WTC11 (cell line): ENCODE results near the gene UIMC1. TPM values are rescaled to one million over a fixed set of nuclear protein-coding genes. Genes with fewer than 3 reads are reported as not detected.

Experiments
- ATAC-seq: fragments of 200-7000 bp; cut with Tn5 transposase; 2 replicates; pipeline ENCODE4 v1.10.0; 2021; ENCODE audit warnings: mild to moderate bottlenecking, moderate library complexity
- CTCF ChIA-PET: fragments of 300-600 bp; sonication (Branson Sonifier 250); formaldehyde crosslinking; loops from one replicate; lab custom pipeline; 2021; ENCODE audit warnings: antibody characterized with exemption; lab: Charles Lee
- POLR2A ChIA-PET: fragments of 350-600 bp; sonication (Branson Sonifier 250); formaldehyde crosslinking; loops from one replicate; lab custom pipeline; 2021; ENCODE audit warnings: antibody characterized with exemption; lab: Charles Lee
- DNase-seq: peaks from one replicate; pipeline ENCODE4 v3.0.0; 2021; ENCODE audit warnings: low spot score
- H3K27ac Mint-ChIP-seq: 2 replicates; pipeline ENCODE4 v1.8.0; 2021; ENCODE audit warnings: mixed read lengths
- H3K27me3 Mint-ChIP-seq: 2 replicates; pipeline ENCODE4 v1.8.0; 2021; ENCODE audit warnings: low read depth, mild to moderate bottlenecking, moderate library complexity, mixed read lengths
- H3K36me3 Mint-ChIP-seq: 2 replicates; pipeline ENCODE4 v1.8.0; 2021; ENCODE audit warnings: mixed read lengths
- H3K4me1 Mint-ChIP-seq: 2 replicates; pipeline ENCODE4 v1.8.0; 2022; ENCODE audit warnings: mixed read lengths
- H3K4me3 Mint-ChIP-seq: 2 replicates; pipeline ENCODE4 v1.8.0; 2021; ENCODE audit warnings: mild to moderate bottlenecking, moderate library complexity, mixed read lengths
- H3K9me3 Mint-ChIP-seq: 2 replicates; pipeline ENCODE4 v1.8.0; 2021; ENCODE audit warnings: mixed read lengths
- AFF4 ChIP-seq: sonication (generic); formaldehyde crosslinking; IDR thresholded peaks from 2 replicates; pipeline ENCODE4 v1.8.1; 2023; ENCODE audit warnings: mild to moderate bottlenecking, missing genetic modification reagents, borderline replicate concordance
- CBFB ChIP-seq: sonication (generic); formaldehyde crosslinking; IDR thresholded peaks from 2 replicates; pipeline ENCODE4 v1.8.1; 2022; ENCODE audit warnings: mild to moderate bottlenecking, low read depth, missing genetic modification reagents
- CDX4 ChIP-seq: fragments of 250-450 bp; sonication (Bioruptor Pico); IDR thresholded peaks from 2 replicates; pipeline ENCODE4 v1.9.0; 2021; ENCODE audit warnings: moderate library complexity, mild to moderate bottlenecking, inconsistent platforms, borderline replicate concordance
- E2F1 ChIP-seq: sonication (generic); formaldehyde crosslinking; IDR thresholded peaks from 2 replicates; pipeline ENCODE4 v1.8.0; 2022; ENCODE audit warnings: mild to moderate bottlenecking, missing genetic modification reagents
- FOXP1 ChIP-seq: sonication (generic); formaldehyde crosslinking; IDR thresholded peaks from 2 replicates; pipeline ENCODE4 v1.8.0; 2022; ENCODE audit warnings: missing genetic modification reagents, mild to moderate bottlenecking, moderate library complexity, borderline replicate concordance
- HMGA2 ChIP-seq: fragments of 250-450 bp; sonication (Bioruptor Pico); IDR thresholded peaks from 2 replicates; pipeline ENCODE4 v1.4.0; 2021; ENCODE audit warnings: mild to moderate bottlenecking, moderate library complexity
- IRF1 ChIP-seq: sonication (generic); formaldehyde crosslinking; IDR thresholded peaks from 2 replicates; pipeline ENCODE4 v1.8.0; 2023; ENCODE audit warnings: missing genetic modification reagents
- MXD4 ChIP-seq: fragments of 250-450 bp; sonication (Bioruptor Pico); IDR thresholded peaks from 2 replicates; pipeline ENCODE4 v1.8.0; 2021; ENCODE audit warnings: mild to moderate bottlenecking, moderate library complexity, borderline replicate concordance
- MYBL2 ChIP-seq: sonication (generic); formaldehyde crosslinking; IDR thresholded peaks from 2 replicates; pipeline ENCODE4 v1.8.1; 2023; ENCODE audit warnings: mild to moderate bottlenecking, moderate library complexity, missing genetic modification reagents
- NR1H2 ChIP-seq: sonication (generic); formaldehyde crosslinking; IDR thresholded peaks from 2 replicates; pipeline ENCODE4 v1.9.0; 2021; ENCODE audit warnings: mild to moderate bottlenecking, moderate library complexity, missing genetic modification reagents
- SMAD4 ChIP-seq: sonication (generic); formaldehyde crosslinking; IDR thresholded peaks from 2 replicates; pipeline ENCODE4 v1.8.0; 2022; ENCODE audit warnings: mild to moderate bottlenecking, missing genetic modification reagents
- SOX15 ChIP-seq: fragments of 250-450 bp; sonication (Bioruptor Pico); IDR thresholded peaks from 2 replicates; pipeline ENCODE4 v1.9.0; 2021; ENCODE audit warnings: mild to moderate bottlenecking
- STAT6 ChIP-seq: sonication (generic); formaldehyde crosslinking; conservative IDR thresholded peaks from 2 replicates; pipeline ENCODE4 v1.8.1; 2023; ENCODE audit warnings: mild to moderate bottlenecking, low read depth, missing genetic modification reagents, moderate library complexity
- ZMAT4 ChIP-seq: fragments of 250-450 bp; sonication (Bioruptor Pico); IDR thresholded peaks from 2 replicates; pipeline ENCODE4 v1.9.0; 2021; ENCODE audit warnings: mild to moderate bottlenecking
- ZNF232 ChIP-seq: sonication (generic); formaldehyde crosslinking; IDR thresholded peaks from 2 replicates; pipeline ENCODE4 v1.8.0; 2022; ENCODE audit warnings: mild to moderate bottlenecking, missing genetic modification reagents
- ZNF281 ChIP-seq: sonication (generic); formaldehyde crosslinking; IDR thresholded peaks from 2 replicates; pipeline ENCODE4 v1.8.0; 2023; ENCODE audit warnings: mild to moderate bottlenecking, missing genetic modification reagents
- ZNF512 ChIP-seq: sonication (generic); formaldehyde crosslinking; IDR thresholded peaks from 2 replicates; pipeline ENCODE4 v1.8.1; 2022; ENCODE audit warnings: missing genetic modification reagents, borderline replicate concordance
- total RNA-seq: library from RNA; stranded (reverse); gene quantifications from 3 replicates; pipeline ENCODE4 v1.2.3, GENCODE V29; 2021

The UIMC1 gene
- total RNA-seq, 1 experiment from 2014 or later, result 48.0 TPM

- TF ChIP-seq ZNF281 (CRISPR knock-in tag) (no peak), HMGA2 (no peak), CDX4 (CRISPR knock-in tag) (no peak)
Measured at GRCh38 chr5:176882567-176882903, 124.0 kb downstream of the UIMC1 start (continued).

GRCh38 chr5:176881816-176882566 lies 124.6 kb downstream of the UIMC1 start:
- no peak overlapping the region for H3K4me3 Mint-ChIP-seq
- DNase-seq, result no peak
- H3K4me1 Mint-ChIP-seq, result no peaks in the 10 kb centered on the region
- ChIA-PET POLR2A (no interaction called here), CTCF (interaction anchor here (1.1 kb wide), 1 partner anchor 221 kb away, joined by 9 read pairs; no protein-coding TSS in a partner anchor)
- no peaks in the 10 kb centered on the region for H3K36me3 Mint-ChIP-seq
- no peak overlapping the region for H3K27ac Mint-ChIP-seq
- no peaks in the 10 kb centered on the region for H3K27me3 Mint-ChIP-seq
- ATAC-seq, result no peak
- no peak for TF ChIP-seq ZNF232 (CRISPR knock-in tag)
- TF ChIP-seq FOXP1 (CRISPR knock-in tag), result no peak
- TF ChIP-seq MYBL2 (CRISPR knock-in tag), result no peak
- no peak for TF ChIP-seq ZNF281 (CRISPR knock-in tag)
- no peak for TF ChIP-seq SMAD4 (CRISPR knock-in tag)
- TF ChIP-seq SOX15 (CRISPR knock-in tag), result no peak
- no peak for TF ChIP-seq E2F1 (CRISPR knock-in tag)
- no peak for TF ChIP-seq IRF1 (CRISPR knock-in tag)
- no peak for TF ChIP-seq ZNF512
- no peak for TF ChIP-seq STAT6 (CRISPR knock-in tag)
- no peak for TF ChIP-seq CBFB
- no peak for TF ChIP-seq ZMAT4 (CRISPR knock-in tag)
- TF ChIP-seq AFF4 (CRISPR knock-in tag), result no peak
- no peak for TF ChIP-seq MXD4
- no peak for TF ChIP-seq NR1H2 (CRISPR knock-in tag)
- no peaks in the 10 kb centered on the region for H3K9me3 Mint-ChIP-seq
